ENCODE data around the gene OGDH.

Gene OGDH

GRCh38 chr7:44638611-44639557, 32.5 kb downstream of the OGDH start:
- peak; percentile 61 for DNase-seq (ENCODE audit: low read depth)

GRCh38 chr7:44639671-44640321, 33.4 kb downstream of the OGDH start:
- no peak for DNase-seq (ENCODE audit: low read depth)

- DNase-seq (ENCODE audit: low read depth): no peak
Measured at GRCh38 chr7:44643206-44643605, 36.8 kb downstream of the OGDH start.

GRCh38 chr7:44645254-44645653, 38.8 kb downstream of the OGDH start:
- DNase-seq (ENCODE audit: low read depth): no peak

GRCh38 chr7:44645696-44646095, 39.3 kb downstream of the OGDH start:
- no peak for DNase-seq (ENCODE audit: low read depth)

GRCh38 chr7:44646176-44646920, 39.9 kb downstream of the OGDH start:
- DNase-seq (ENCODE audit: low read depth): no peak

- no peak for DNase-seq (ENCODE audit: low read depth)
Measured at GRCh38 chr7:44646921-44647636, 40.7 kb downstream of the OGDH start.

- no peak for DNase-seq (ENCODE audit: low read depth)
Measured at GRCh38 chr7:44647981-44648714, 41.7 kb downstream of the OGDH start.

GRCh38 chr7:44650242-44650641, 43.8 kb downstream of the OGDH start:
- no peak for DNase-seq (ENCODE audit: low read depth)

- DNase-seq (ENCODE audit: low read depth): no peak
Measured at GRCh38 chr7:44650772-44651171, 44.3 kb downstream of the OGDH start.

GRCh38 chr7:44652535-44652934, 46.1 kb downstream of the OGDH start:
- no peak for DNase-seq (ENCODE audit: low read depth)

GRCh38 chr7:44654255-44654796, 47.9 kb downstream of the OGDH start:
- no peak for DNase-seq (ENCODE audit: low read depth)

GRCh38 chr7:44655341-44655740, 48.9 kb downstream of the OGDH start:
- DNase-seq (ENCODE audit: low read depth): no peak

- DNase-seq (ENCODE audit: low read depth): no peak
Measured at GRCh38 chr7:44658979-44659378, 52.6 kb downstream of the OGDH start.

GRCh38 chr7:44661233-44661632, 54.8 kb downstream of the OGDH start:
- DNase-seq (ENCODE audit: low read depth): no peak

- DNase-seq (ENCODE audit: low read depth): no peak
Measured at GRCh38 chr7:44664780-44665461, 58.5 kb downstream of the OGDH start.

GRCh38 chr7:44665531-44666213, 59.2 kb downstream of the OGDH start:
- no peak for DNase-seq (ENCODE audit: low read depth)

GRCh38 chr7:44666566-44666965, 60.1 kb downstream of the OGDH start:
- DNase-seq (ENCODE audit: low read depth): no peak

GRCh38 chr7:44667190-44667589, 60.8 kb downstream of the OGDH start:
- DNase-seq (ENCODE audit: low read depth): no peak

GRCh38 chr7:44671069-44671468, 64.6 kb downstream of the OGDH start:
- no peak for DNase-seq (ENCODE audit: low read depth)

Measured in stimulated activated CD8-positive, alpha-beta memory T cell treated with anti-CD3 and anti-CD28 coated beads, Interleukin-15, amount 100 ng/mL, for 1 hour (primary cell).